Measurements from ENCODE around the gene VWA7.
A peak's percentile ranks its signal among the peaks of the same experiment; 100 is the strongest.

VWA7 gene

GRCh38 chr6:31749301-31750036 is 27.7 kb downstream of the VWA7 start:
- no peak for DNase-seq

GRCh38 chr6:31744422-31744821 is 32.7 kb downstream of the VWA7 start:
- DNase-seq = no peak

GRCh38 chr6:31742894-31743293 is 34.2 kb downstream of the VWA7 start:
- no peak for DNase-seq

GRCh38 chr6:31741815-31742214 is 35.3 kb downstream of the VWA7 start:
- no peak for DNase-seq

- peak; percentile 53 to 73 for DNase-seq
These were observed 36.5 kb downstream of the VWA7 start for GRCh38 chr6:31740397-31741223.

- peak; percentile 100 for DNase-seq
These were observed 37.3 kb downstream of the VWA7 start, which contains the start of gene MSH5 for GRCh38 chr6:31739639-31740396. Gene MSH5, plus strand, starts transcription at chr6:31740005. Its CDS starts 462 bp downstream, at chr6:31740467.

GRCh38 chr6:31737991-31738979 is 38.8 kb downstream of the VWA7 start:
- peak; percentile 98 to 99 for DNase-seq

- DNase-seq = peak; percentile 53 to 60
These were observed 39.7 kb downstream of the VWA7 start for GRCh38 chr6:31737315-31737990.

GRCh38 chr6:31736768-31737314 is 40.3 kb downstream of the VWA7 start:
- DNase-seq = no peak

GRCh38 chr6:31736021-31736767 is 40.9 kb downstream of the VWA7 start, which contains the start of gene CLIC1:
Gene CLIC1, minus strand, starts transcription at chr6:31736530. Its CDS starts 230 bp downstream, at chr6:31736300.
- peak; percentile 89 to 92 for DNase-seq

GRCh38 chr6:31734821-31735406 is 42.2 kb downstream of the VWA7 start:
- peak; percentile 74 to 81 for DNase-seq

GRCh38 chr6:31734247-31734820 is 42.8 kb downstream of the VWA7 start:
- no peak for DNase-seq

GRCh38 chr6:31733734-31734133 is 43.4 kb downstream of the VWA7 start:
- DNase-seq = no peak

GRCh38 chr6:31732029-31732428 is 45.1 kb downstream of the VWA7 start:
- no peak for DNase-seq

- DNase-seq = no peak
These were observed 46.5 kb downstream of the VWA7 start for GRCh38 chr6:31730631-31731086.

- DNase-seq = peak; percentile 34 to 57
These were observed 47.0 kb downstream of the VWA7 start for GRCh38 chr6:31729979-31730630.

- peak; percentile 56 to 74 for DNase-seq
These were observed 47.6 kb downstream of the VWA7 start for GRCh38 chr6:31729515-31729978.

GRCh38 chr6:31728767-31729514 is 48.2 kb downstream of the VWA7 start, which contains the start of gene DDAH2:
Gene DDAH2, minus strand, starts transcription at chr6:31729299. Its CDS starts 138 bp downstream, at chr6:31729161.
- DNase-seq = no peak
